ENCODE data around the gene WDR86. TPM values are rescaled to one million over a fixed set of nuclear protein-coding genes. Genes with fewer than 3 reads are reported as not detected.

Gene WDR86
- total RNA-seq, 1 experiment from 2014 or later: 0.86 TPM

DNA sequence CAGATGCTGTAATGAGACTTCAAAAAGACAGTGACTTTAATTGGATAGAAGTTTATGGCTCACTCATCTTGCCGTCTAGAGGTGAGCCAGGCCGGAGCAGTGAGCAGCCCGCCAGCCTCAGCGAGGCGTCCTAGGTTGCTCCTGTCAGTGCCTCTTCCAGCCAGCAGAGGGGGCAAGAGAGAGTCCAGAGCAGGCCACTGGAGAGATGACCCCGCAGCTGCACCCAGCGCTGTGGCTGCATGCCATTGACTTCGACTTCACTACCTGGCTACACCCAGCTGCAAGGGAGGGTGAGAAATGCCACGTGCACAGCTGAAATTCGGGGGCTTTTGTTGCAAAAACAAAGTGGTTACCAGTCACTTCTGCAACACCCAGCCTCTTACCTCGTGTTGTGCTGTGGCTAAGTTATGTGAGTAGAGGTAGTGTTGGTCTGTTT lies 41.7 kb downstream of the WDR86 start:
- CTCF ChIA-PET: interaction anchor here (1.4 kb wide), 1 partner anchor 80 kb away, joined by 9 read pairs; no protein-coding TSS in a partner anchor
- intact Hi-C loops (cut with micrococcal nuclease; ENCODE audit: unreplicated experiment): loop anchor here (1.0 kb wide), 2 partner anchors 80 to 391 kb away; no protein-coding TSS in a partner anchor
- H3K4me1 ChIP-seq (ENCODE audit: insufficient read depth, low read length, poor library complexity, severe bottlenecking): no peaks in the 10 kb centered on the region
- H3K9me3 ChIP-seq (ENCODE audit: low read depth, low read length, poor library complexity, severe bottlenecking): no peaks in the 10 kb centered on the region
- no TSS peak for BruUV-seq (replicated peaks)
- peak; percentile 70 for DNase-seq (ENCODE audit: low spot score)
- H3K27ac ChIP-seq (ENCODE audit: low read depth, low read length, poor library complexity, severe bottlenecking): no peak overlapping the region
- no peaks in the 10 kb centered on the region for H3K27me3 ChIP-seq (replicated peaks; ENCODE audit: insufficient read depth, low read depth, low read length, poor library complexity)
- no peak for TF ChIP-seq EZH2 (IDR thresholded peaks at IDR 0.05; ENCODE audit: borderline replicate concordance, low read depth, low read length, poor library complexity, severe bottlenecking)
- TF ChIP-seq, protein P1, sequence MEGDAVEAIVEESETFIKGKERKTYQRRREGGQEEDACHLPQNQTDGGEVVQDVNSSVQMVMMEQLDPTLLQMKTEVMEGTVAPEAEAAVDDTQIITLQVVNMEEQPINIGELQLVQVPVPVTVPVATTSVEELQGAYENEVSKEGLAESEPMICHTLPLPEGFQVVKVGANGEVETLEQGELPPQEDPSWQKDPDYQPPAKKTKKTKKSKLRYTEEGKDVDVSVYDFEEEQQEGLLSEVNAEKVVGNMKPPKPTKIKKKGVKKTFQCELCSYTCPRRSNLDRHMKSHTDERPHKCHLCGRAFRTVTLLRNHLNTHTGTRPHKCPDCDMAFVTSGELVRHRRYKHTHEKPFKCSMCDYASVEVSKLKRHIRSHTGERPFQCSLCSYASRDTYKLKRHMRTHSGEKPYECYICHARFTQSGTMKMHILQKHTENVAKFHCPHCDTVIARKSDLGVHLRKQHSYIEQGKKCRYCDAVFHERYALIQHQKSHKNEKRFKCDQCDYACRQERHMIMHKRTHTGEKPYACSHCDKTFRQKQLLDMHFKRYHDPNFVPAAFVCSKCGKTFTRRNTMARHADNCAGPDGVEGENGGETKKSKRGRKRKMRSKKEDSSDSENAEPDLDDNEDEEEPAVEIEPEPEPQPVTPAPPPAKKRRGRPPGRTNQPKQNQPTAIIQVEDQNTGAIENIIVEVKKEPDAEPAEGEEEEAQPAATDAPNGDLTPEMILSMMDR (conservative IDR thresholded peaks at IDR 0.05; ENCODE audit: low read depth, low read length): peak; percentile 88
- POLR2A ChIA-PET (ENCODE audit: low non-redundant PET): no interaction called here
- no peaks in the 10 kb centered on the region for H3K36me3 ChIP-seq (ENCODE audit: insufficient read depth, low read length, poor library complexity, severe bottlenecking)
- H3K4me3 ChIP-seq (ENCODE audit: low read depth, low read length, poor library complexity, severe bottlenecking): no peak overlapping the region

DNA sequence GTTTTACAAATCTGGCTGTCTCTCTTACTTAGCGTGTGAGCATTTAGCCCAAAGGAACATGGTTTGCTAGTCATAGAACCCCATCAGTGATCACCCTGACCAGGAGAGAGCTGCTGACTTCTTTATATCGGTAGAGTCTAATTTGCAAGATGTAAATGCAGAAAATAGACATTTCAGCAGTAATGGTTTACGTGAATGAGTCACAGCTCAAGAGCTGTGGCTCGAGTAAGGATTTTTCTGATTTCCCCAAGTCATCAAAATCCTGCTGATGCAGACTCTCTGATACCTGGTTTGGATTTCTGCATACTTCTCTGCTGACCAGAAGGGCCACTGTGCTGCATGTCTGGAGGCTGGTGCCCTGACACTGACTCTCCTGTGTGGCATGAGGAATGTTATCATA lies 42.6 kb downstream of the WDR86 start:
- no peaks in the 10 kb centered on the region for H3K27me3 ChIP-seq (replicated peaks; ENCODE audit: insufficient read depth, low read depth, low read length, poor library complexity)
- H3K36me3 ChIP-seq (ENCODE audit: insufficient read depth, low read length, poor library complexity, severe bottlenecking): no peaks in the 10 kb centered on the region
- intact Hi-C loops (cut with micrococcal nuclease; ENCODE audit: unreplicated experiment): no loop called here
- ChIA-PET POLR2A (ENCODE audit: low non-redundant PET) (no interaction called here), CTCF (interaction anchor here (1.8 kb wide), 1 partner anchor 81 kb away, joined by 5 read pairs; no protein-coding TSS in a partner anchor)
- no peak for DNase-seq (ENCODE audit: low spot score)
- no peaks in the 10 kb centered on the region for H3K9me3 ChIP-seq (ENCODE audit: low read depth, low read length, poor library complexity, severe bottlenecking)
- H3K4me1 ChIP-seq (ENCODE audit: insufficient read depth, low read length, poor library complexity, severe bottlenecking): no peaks in the 10 kb centered on the region
- no peak overlapping the region for H3K27ac ChIP-seq (ENCODE audit: low read depth, low read length, poor library complexity, severe bottlenecking)
- no peak for TF ChIP-seq EZH2 (IDR thresholded peaks at IDR 0.05; ENCODE audit: borderline replicate concordance, low read depth, low read length, poor library complexity, severe bottlenecking)
- TF ChIP-seq, protein P1 (conservative IDR thresholded peaks at IDR 0.05; ENCODE audit: low read depth, low read length): no peak
- H3K4me3 ChIP-seq (ENCODE audit: low read depth, low read length, poor library complexity, severe bottlenecking): no peak overlapping the region
- no TSS peak for BruUV-seq (replicated peaks)

DNA sequence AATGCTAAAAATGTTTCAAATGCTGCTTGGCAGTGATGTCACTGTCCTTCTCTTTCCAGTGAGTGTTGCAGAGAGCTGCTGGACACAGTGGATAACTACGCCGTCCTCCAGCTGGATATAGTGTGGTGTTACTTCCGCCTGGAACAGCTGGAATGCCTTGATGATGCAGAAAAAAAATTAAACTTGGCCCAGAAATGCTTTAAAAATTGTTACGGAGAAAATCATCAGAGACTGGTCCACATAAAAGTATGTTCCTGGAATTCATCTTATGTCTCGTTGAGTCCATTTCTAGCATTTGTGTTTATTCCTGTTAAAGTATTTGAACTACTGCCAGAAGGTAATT lies 43.0 kb downstream of the WDR86 start:
- ChIA-PET CTCF (interaction anchor here (1.8 kb wide), 1 partner anchor 81 kb away, joined by 5 read pairs; no protein-coding TSS in a partner anchor), POLR2A (ENCODE audit: low non-redundant PET) (interaction anchor here (0.6 kb wide), 1 partner anchor 83 kb away, joined by 3 read pairs; no protein-coding TSS in a partner anchor)
- no peak overlapping the region for H3K27ac ChIP-seq (ENCODE audit: low read depth, low read length, poor library complexity, severe bottlenecking)
- no peak for DNase-seq (ENCODE audit: low spot score)
- no peaks in the 10 kb centered on the region for H3K4me1 ChIP-seq (ENCODE audit: insufficient read depth, low read length, poor library complexity, severe bottlenecking)
- BruUV-seq (replicated peaks): no TSS peak
- no peaks in the 10 kb centered on the region for H3K36me3 ChIP-seq (ENCODE audit: insufficient read depth, low read length, poor library complexity, severe bottlenecking)
- no peaks in the 10 kb centered on the region for H3K27me3 ChIP-seq (replicated peaks; ENCODE audit: insufficient read depth, low read depth, low read length, poor library complexity)
- no peak for TF ChIP-seq EZH2 (IDR thresholded peaks at IDR 0.05; ENCODE audit: borderline replicate concordance, low read depth, low read length, poor library complexity, severe bottlenecking)
- TF ChIP-seq, protein P1 (conservative IDR thresholded peaks at IDR 0.05; ENCODE audit: low read depth, low read length): no peak
- H3K9me3 ChIP-seq (ENCODE audit: low read depth, low read length, poor library complexity, severe bottlenecking): no peaks in the 10 kb centered on the region
- H3K4me3 ChIP-seq (ENCODE audit: low read depth, low read length, poor library complexity, severe bottlenecking): no peak overlapping the region
- intact Hi-C loops (cut with micrococcal nuclease; ENCODE audit: unreplicated experiment): no loop called here

Measured in A673 (cell line).